Measurements from ENCODE around the gene LITAFD.

LITAFD gene

DNA sequence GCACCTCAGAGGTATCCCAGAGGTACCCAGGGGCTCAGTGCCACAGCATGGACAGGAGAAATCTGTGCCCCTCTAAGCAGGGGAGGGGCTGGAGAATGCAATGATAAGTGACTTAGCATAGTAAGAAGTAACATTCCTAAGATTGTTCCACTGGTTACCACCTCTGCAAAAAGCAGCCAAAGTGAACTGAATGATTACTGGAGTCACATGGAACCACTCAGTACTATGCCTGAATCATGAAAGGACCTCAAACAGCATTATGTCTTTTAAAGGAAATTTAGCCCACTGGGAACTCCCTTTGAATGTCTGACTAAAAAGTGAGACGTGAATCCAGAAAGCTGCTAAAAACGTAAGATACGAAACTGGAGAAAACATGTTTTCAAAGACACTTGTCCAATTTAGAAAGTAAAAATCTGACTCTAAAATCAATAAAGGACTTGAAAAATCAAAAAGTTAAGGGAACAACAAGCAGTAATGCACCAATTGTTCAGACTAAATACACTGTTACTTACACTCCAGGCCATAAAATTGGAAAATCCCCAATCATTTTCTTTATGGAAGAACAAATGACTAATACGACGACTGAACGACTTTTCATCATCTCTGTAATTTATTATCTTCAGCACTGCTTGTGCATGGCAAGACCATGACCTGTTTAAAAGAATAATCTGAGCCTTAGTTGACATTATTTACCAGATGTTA, 38.6 kb downstream of the LITAFD start:
- DNase-seq (ENCODE audit: low spot score), result no peak

DNA sequence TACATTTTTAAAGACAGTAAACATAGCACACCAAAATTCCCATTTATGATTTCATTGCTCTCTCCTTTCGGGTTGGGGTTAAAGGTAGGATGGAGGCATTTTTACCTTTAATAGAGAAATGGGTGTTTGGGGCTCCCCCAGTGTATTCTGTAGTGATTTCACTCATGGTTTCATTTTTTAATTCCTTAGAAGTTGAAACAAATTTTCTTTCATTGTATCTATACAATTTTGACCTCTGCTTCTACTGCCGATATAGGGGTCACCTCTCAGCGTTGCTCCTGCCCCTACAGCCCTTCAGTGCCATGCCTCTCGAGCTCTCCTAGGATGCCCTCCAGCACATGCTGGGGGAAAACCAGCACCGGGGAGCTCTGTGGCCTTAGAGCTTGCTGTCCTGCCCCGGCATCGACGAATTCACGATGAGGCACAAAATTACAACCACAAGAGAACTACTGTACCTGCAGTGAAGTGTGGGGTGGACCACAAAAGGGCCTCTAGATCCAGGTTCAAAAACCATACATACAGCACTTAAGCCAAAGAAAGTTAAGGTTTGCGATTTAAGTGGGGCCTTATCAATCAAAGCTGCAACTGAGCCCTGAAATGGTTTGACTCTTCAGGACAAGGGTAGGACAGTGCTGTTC, 39.3 kb downstream of the LITAFD start:
- DNase-seq (ENCODE audit: low spot score), result no peak

DNA sequence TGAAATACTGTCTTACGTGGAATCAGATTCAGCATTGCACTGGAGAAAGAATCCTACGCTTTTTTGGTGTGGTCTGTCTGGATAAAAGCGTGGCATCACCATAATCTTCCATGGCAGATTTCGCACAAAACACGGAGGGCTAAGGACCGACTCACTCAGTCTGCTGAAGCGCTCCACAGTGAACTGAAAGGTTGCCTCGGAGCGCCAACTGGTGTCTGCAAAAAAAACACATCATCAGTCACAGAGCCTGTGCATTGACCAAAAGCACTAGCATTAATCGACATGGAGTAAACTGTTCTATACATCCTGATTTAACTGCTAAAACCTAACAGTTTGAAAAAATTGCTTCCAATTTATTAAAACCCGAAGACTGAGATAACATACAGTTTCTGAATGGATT, 41.0 kb downstream of the LITAFD start:
- no peak for DNase-seq (ENCODE audit: low spot score)

DNA sequence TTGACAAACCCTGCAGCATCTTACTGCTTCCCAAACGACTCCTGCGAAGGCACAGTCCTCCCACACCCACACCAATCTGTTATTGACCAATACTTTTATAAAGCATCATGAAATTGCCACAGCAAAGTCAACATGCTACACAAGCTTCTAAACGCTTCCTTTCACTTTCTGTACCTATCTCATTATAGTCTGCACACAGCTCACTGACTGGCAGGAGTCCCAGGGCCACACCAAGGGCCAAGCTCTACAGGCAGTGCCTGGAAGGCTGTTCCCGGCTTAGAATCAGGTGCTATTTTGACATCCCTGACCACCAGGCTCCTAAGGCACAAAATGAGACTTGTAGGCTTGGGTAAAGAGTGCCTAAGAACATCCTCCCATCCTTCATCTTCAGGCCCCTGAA, 42.1 kb downstream of the LITAFD start:
- no peak for DNase-seq (ENCODE audit: low spot score)

DNA sequence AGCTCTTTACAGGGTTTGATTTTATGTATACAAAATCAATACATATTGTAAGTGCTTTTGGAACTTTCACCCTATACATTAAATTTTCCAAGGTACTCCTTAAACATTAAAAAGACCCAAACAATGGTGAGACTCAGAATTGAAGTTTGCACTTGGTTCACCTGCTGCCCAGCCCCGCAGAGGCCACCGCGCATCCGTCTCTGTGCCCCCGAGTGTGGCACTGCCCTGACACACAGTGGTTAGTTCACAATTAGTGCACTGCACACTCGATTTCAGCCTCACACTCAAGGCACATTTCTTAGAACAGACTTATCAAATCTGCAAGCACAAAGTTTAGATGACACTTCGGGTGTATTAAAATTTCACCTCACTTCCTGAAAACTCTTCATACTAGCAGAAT, 43.3 kb downstream of the LITAFD start:
- DNase-seq (ENCODE audit: low spot score), result no peak

DNA sequence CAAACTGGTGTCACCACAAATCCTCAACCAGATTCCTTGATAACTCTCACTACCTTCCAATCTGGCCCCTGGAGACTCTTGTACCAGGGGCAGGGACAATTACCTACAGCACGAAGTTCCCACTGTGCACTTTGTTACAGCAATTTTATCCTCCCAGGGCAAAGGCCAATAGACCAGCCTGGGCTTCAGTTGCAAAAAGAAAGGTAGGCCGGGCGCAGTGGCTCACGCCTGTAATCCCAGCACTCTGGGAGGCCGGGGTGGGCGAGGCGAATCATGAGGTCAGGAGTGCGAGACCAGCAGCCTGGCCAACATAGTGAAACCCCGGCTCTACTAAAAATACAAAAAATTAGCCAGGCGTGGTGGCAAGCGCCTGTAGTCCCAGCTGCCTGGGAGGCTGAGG, 44.7 kb downstream of the LITAFD start:
- DNase-seq (ENCODE audit: low spot score), result no peak

DNA sequence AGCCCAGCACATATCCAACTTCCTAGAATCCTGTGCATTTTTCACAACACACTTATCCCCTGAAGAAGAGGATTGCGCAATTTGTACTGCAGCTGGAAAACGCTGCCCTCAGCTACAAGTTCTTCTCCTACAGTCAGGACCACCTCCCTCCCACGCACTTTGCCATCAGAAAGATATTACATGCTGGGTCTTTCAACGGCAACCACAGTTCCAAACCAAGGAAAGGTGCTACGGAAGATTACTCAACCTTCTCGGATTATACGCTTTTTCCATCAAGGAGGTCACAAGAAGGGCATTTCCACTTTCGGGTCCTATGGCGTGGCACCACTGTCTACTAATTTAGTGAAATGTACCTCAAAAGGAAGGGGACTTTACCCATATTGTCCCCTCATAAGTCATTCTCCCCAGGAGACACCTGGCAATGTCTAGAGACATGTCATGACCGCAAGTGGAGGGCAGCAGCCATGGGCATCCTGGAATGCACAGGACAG, 46.4 kb downstream of the LITAFD start:
- DNase-seq (ENCODE audit: low spot score), result no peak

DNA sequence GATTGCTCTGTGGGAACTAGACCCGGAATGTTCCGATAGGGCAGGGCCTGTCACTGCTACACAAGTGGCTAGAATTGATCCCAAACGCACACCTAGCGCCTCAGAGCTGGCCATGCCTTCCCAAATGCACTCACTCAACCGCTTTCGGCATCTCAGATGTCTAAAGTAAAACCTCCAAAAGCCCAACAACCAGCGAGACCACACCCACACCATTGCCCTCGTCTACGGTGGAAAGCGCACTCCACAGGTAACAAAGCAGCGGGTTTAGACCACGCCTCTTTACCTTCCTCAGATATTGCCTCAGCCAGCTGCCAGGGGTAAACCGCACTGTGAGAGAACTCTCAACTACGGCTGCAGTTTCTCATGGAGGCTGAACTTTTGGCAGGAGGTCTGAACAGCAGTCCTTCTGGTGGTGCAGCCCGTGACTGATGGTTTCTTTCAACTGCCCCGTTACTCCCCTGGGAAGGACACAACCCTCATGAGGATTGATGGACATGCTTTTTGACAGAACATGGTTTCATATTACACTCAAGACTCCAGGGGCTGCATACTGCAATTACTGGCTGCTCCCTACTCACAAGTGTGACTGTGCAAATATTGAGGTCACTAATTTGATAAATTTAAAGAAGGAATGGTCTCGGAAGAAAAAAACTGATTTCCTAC, 47.1 kb downstream of the LITAFD start:
- DNase-seq (ENCODE audit: low spot score), result no peak

DNA sequence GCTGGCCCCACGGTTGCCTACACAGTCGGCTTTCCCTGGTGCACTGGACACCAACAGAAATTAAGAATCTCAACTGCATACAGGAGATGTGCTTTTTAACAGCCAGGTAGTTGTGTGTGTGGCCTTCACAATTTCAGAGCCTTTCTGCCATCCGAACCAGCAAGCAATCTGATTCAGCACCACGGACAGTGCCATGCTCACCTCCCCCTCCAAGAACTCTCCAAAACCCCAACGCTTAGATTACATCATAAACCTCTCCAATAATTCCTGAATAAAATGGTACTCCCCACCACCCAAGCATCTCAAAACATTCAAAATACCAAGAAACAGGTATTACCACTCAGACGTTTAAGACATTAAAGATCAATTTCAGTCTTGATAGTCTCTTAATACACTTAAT, 49.7 kb downstream of the LITAFD start:
- no peak for DNase-seq (ENCODE audit: low spot score)

DNA sequence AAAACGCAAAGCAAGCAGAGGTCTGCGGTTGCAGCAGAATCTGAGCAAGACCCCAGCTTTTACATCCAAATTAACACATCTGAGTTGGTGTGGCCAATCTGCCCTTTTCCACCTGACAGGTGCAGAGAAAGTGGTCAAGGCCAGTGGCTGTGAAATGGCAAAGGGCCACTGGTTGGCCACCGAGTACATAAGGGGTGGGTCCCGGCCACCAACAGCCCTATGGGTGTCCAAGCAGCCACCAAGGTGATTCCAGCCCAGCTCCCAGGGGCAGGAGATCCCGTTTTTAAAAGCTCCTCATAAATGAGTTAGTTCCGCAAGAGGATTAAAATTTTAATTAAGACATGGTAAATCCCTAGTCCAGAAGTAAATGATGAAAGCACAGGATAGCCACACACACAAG, 52.5 kb downstream of the LITAFD start:
- no peak for DNase-seq (ENCODE audit: low spot score)

All from HuH-7.5 (cell line).